KMS-11 (cell line): ENCODE results near the gene CACUL1.

Experiments
- H2AFZ ChIP-seq: fragments of 200-600 bp; sonication (generic); 2 replicates; pipeline ENCODE4 v1.6.1; 2016; ENCODE audit warnings: antibody characterized with exemption, mixed run types, low read depth
- H3K27ac ChIP-seq: fragments of 200-600 bp; sonication (generic); 2 replicates; pipeline ENCODE4 v1.6.1; 2016; ENCODE audit warnings: mild to moderate bottlenecking, mixed run types
- H3K27me3 ChIP-seq: fragments of 200-600 bp; sonication (generic); 2 replicates; pipeline ENCODE4 v1.6.1; 2017; ENCODE audit warnings: mild to moderate bottlenecking, low read depth, mixed run types, moderate library complexity; ENCODE audit not compliant: insufficient read depth
- H3K36me3 ChIP-seq: fragments of 200-600 bp; sonication (generic); 2 replicates; pipeline ENCODE4 v1.6.1; 2017; ENCODE audit warnings: mild to moderate bottlenecking, mixed run types; ENCODE audit not compliant: insufficient read depth
- H3K4me1 ChIP-seq: fragments of 200-600 bp; sonication (generic); 2 replicates; pipeline ENCODE4 v1.6.1; 2016; ENCODE audit warnings: mild to moderate bottlenecking, low read depth, mixed run types; ENCODE audit not compliant: poor library complexity, severe bottlenecking
- H3K4me2 ChIP-seq: fragments of 200-600 bp; sonication (generic); 2 replicates; pipeline ENCODE4 v1.7.0; 2016; ENCODE audit warnings: mild to moderate bottlenecking, mixed run types
- H3K4me3 ChIP-seq: fragments of 200-600 bp; sonication (generic); IDR thresholded peaks from 2 replicates; pipeline ENCODE4 v1.6.1; 2017; ENCODE audit warnings: low read depth, low read length, mixed read lengths; ENCODE audit not compliant: insufficient read depth
- H3K79me2 ChIP-seq: fragments of 200-600 bp; sonication (generic); 2 replicates; pipeline ENCODE4 v1.6.1; 2016; ENCODE audit warnings: low read depth, mixed run types; ENCODE audit not compliant: insufficient read depth
- H3K9ac ChIP-seq: fragments of 200-600 bp; sonication (generic); 2 replicates; pipeline ENCODE4 v1.6.1; 2016; ENCODE audit warnings: mild to moderate bottlenecking, mixed run types
- H4K20me1 ChIP-seq: fragments of 200-600 bp; sonication (generic); 2 replicates; pipeline ENCODE4 v1.6.1; 2016; ENCODE audit warnings: mild to moderate bottlenecking, mixed run types; ENCODE audit not compliant: insufficient read depth
- TF ChIP-seq, protein P1 (sequence below): fragments of 200-600 bp; sonication (generic); conservative IDR thresholded peaks from 2 replicates; pipeline ENCODE4 v1.6.1; 2017; ENCODE audit warnings: low read depth, mild to moderate bottlenecking, antibody characterized with exemption, low read length, moderate library complexity, mixed read lengths

CACUL1 gene

DNA sequence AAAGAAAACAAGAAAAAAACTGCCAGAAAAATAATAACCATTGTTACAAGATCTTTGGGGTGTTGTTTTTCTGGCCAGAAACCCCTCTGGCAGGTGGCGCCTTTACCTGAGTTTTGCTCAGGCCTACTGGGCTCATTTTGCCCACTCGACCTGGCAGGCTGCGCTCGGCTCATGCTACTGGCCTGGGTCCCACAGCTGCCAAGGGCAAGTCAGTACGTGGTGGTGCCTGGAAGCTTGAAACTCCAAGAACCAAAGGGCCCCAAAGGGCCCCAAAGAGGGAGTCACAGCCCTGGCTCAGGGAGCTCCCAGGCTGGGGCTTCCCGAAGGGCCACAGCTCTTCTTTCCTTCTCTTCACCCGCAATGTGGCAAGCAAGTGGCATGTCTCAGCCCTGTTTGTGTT, 42.7 kb downstream of the CACUL1 start:
- H3K4me1 ChIP-seq = no peaks in the 10 kb centered on the region
- H3K4me2 ChIP-seq = no peak overlapping the region
- no peak overlapping the region for H3K27ac ChIP-seq
- H2AFZ ChIP-seq = no peak overlapping the region
- H3K27me3 ChIP-seq = no peaks in the 10 kb centered on the region
- H3K36me3 ChIP-seq = no peaks in the 10 kb centered on the region
- TF ChIP-seq, protein P1, sequence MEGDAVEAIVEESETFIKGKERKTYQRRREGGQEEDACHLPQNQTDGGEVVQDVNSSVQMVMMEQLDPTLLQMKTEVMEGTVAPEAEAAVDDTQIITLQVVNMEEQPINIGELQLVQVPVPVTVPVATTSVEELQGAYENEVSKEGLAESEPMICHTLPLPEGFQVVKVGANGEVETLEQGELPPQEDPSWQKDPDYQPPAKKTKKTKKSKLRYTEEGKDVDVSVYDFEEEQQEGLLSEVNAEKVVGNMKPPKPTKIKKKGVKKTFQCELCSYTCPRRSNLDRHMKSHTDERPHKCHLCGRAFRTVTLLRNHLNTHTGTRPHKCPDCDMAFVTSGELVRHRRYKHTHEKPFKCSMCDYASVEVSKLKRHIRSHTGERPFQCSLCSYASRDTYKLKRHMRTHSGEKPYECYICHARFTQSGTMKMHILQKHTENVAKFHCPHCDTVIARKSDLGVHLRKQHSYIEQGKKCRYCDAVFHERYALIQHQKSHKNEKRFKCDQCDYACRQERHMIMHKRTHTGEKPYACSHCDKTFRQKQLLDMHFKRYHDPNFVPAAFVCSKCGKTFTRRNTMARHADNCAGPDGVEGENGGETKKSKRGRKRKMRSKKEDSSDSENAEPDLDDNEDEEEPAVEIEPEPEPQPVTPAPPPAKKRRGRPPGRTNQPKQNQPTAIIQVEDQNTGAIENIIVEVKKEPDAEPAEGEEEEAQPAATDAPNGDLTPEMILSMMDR = no peak
- no peak overlapping the region for H3K4me3 ChIP-seq
- 0 out of 2 replicates have a peak, but pooled peaks cover 1% of the 10 kb centered on the region for H3K79me2 ChIP-seq
- H4K20me1 ChIP-seq = no peaks in the 10 kb centered on the region
- H3K9ac ChIP-seq = no peak overlapping the region

- Histone ChIP-seq H3K9ac (no peak overlapping the region), H3K36me3 (no peaks in the 10 kb centered on the region), H2AFZ (no peak overlapping the region), H3K4me1 (no peaks in the 10 kb centered on the region), H3K79me2 (0 out of 2 replicates have a peak, but pooled peaks cover 3% of the 10 kb centered on the region), H3K4me3 (no peak overlapping the region), H3K4me2 (no peak overlapping the region), H4K20me1 (no peaks in the 10 kb centered on the region), H3K27ac (no peak overlapping the region), H3K27me3 (no peaks in the 10 kb centered on the region)
- TF ChIP-seq, protein P1 = no peak
These were observed 44.3 kb downstream of the CACUL1 start for GRCh38 chr10:118710487-118710886.

DNA sequence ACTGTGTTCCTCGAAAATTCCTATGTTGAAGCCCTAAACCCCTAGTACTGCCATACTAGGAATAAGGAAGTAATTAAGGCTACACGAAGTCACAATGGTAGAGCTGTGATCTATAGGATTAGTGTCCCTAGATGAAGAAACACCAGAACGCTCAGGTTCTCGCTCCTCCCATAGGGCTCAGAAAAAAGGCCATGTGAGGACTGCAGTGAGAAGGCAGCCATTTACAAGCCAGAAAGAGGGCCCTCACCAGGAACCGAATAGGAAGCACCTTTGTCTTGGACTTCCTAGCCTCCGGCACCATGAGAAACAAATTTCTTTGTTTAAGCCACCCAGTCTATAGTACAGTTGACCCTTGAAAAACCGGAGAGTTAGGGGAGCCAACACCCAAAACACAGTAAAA, 46.2 kb downstream of the CACUL1 start:
- TF ChIP-seq, protein P1 = no peak
- Histone ChIP-seq H3K27me3 (no peaks in the 10 kb centered on the region), H3K9ac (no peak overlapping the region), H3K36me3 (no peaks in the 10 kb centered on the region), H3K4me1 (no peaks in the 10 kb centered on the region), H3K4me3 (no peak overlapping the region), H4K20me1 (no peaks in the 10 kb centered on the region), H2AFZ (no peak overlapping the region), H3K27ac (no peak overlapping the region), H3K4me2 (no peak overlapping the region), H3K79me2 (0 out of 2 replicates have a peak, but pooled peaks cover 3% of the 10 kb centered on the region)

- TF ChIP-seq, protein P1 = no peak
- Histone ChIP-seq H3K36me3 (no peaks in the 10 kb centered on the region), H2AFZ (no peak overlapping the region), H3K4me3 (no peak overlapping the region), H3K79me2 (0 out of 2 replicates have a peak, but pooled peaks cover 3% of the 10 kb centered on the region), H3K4me1 (no peaks in the 10 kb centered on the region), H3K4me2 (no peak overlapping the region), H3K27me3 (no peaks in the 10 kb centered on the region), H3K27ac (no peak overlapping the region), H3K9ac (no peak overlapping the region), H4K20me1 (no peaks in the 10 kb centered on the region)
These were observed 50.1 kb downstream of the CACUL1 start for GRCh38 chr10:118704711-118705110.
